Middle frontal gyrus (tissue), 1 donor: ENCODE measurements around the gene CEP85L.

ENCODE experiments used
- DNase-seq: peaks from one replicate; pipeline ENCODE4 v3.0.0-alpha.2; 2015; ENCODE audit warnings: low spot score; ENCODE audit errors: extremely low spot score

CEP85L gene

DNA sequence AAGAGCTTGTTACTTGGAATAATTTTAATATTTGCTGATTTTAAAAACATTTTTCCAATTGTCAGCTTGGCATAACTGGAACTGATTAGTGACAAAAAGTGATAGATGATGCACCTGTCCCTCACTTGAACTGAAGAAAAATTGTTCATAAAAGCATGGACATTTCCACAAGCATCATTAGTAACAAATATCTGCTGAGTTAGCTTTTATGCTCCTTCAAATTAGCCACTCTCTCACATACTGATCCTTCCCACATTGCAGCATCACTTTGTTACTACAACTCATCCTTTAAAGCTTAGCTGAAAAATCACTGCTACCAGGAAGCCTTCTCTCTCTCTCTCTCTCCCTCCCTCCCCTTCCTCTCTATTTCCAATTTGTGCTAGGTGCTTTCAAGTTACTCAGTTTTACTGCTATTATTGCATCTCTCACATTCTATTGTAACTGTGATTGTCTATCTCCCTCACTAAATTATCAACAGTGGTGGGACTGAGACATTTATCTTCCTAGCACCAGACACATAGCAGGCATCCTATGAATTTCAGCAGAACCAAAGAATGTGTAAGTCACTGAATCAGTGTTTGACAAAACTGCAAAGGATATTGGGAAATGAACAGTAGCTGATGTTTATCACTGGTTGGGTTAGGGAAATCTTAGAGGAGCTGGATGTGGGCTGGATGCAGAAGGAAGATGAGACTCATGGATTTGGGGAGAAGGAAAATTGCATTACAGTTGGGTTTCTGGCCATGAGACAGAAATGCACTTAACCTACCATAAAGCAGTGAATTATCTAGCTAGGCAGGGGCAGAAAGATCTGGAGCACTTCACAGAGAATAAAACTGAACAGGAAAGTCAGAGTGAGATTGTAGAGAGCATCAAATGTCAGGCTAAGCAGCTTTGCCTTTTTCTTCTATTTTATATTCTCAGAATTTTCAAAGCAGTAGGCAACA is 231.7 kb downstream of the CEP85L start:
- DNase-seq = no peak
